GM23338 (cell line): Measurements from ENCODE around the gene TRMT10B.

Experiments
- CTCF ChIP-seq, 2 experiments: fragments of 200-600 bp in 1 of 2; sonication (generic) in 1 of 2; conservative IDR thresholded peaks; 2 replicates each; pipeline versions ENCODE4 v1.5.1 to v1.6.1; 2016 to 2017; ENCODE audit warnings: antibody characterized with exemption in 2 of 2, low read depth in 2 of 2, mild to moderate bottlenecking in 2 of 2, moderate library complexity in 1 of 2
- ETS1 ChIP-seq: IDR thresholded peaks from 2 replicates; pipeline ENCODE4 v1.6.1; 2016; ENCODE audit warnings: antibody characterized with exemption
- EZH2phosphoT487 ChIP-seq: fragments of 200-600 bp; sonication (generic); IDR thresholded peaks from one replicate; pipeline ENCODE4 v1.8.1; 2018; ENCODE audit warnings: antibody characterized with exemption; ENCODE audit not compliant: unreplicated experiment
- JUNB ChIP-seq: IDR thresholded peaks from one replicate; pipeline ENCODE4 v1.6.1; 2016; ENCODE audit warnings: antibody characterized with exemption; ENCODE audit not compliant: unreplicated experiment
- POLR2AphosphoS5 ChIP-seq: IDR thresholded peaks from 2 replicates; pipeline ENCODE4 v1.6.1; 2016; ENCODE audit warnings: antibody characterized with exemption, low read depth
- REST ChIP-seq: IDR thresholded peaks from one replicate; pipeline ENCODE4 v1.6.1; 2018; ENCODE audit warnings: antibody characterized with exemption; ENCODE audit not compliant: unreplicated experiment

GRCh38 chr9:37758747-37759146 lies 5.1 kb downstream of the TRMT10B start:
- TF ChIP-seq CTCF (conservative IDR thresholded peaks at IDR 0.05; ENCODE audit: low read depth in 2 of 2) (no peak), REST (no peak), JUNB (no peak), POLR2AphosphoS5 (no peak), ETS1 (no peak), EZH2phosphoT487 (no peak)
